Ishikawa (cell line): ENCODE data around the gene NOTCH1.

Source experiments
- CREB1 ChIP-seq: IDR thresholded peaks from 2 replicates; pipeline ENCODE4 v1.6.1; 2012; ENCODE audit warnings: low read depth
- EP300 ChIP-seq: IDR thresholded peaks from 2 replicates; pipeline ENCODE4 v1.6.1; 2012; ENCODE audit warnings: borderline replicate concordance
- RAD21 ChIP-seq: IDR thresholded peaks from 2 replicates; pipeline ENCODE4 v1.6.1; 2012; ENCODE audit warnings: low read depth
- REST ChIP-seq: IDR thresholded peaks from 2 replicates; pipeline ENCODE4 v1.6.1; 2012; ENCODE audit warnings: low read depth, mild to moderate bottlenecking
- TCF12 ChIP-seq: IDR thresholded peaks from 2 replicates; pipeline ENCODE4 v1.6.1; 2012; ENCODE audit warnings: low read depth

- TF ChIP-seq EP300 (no peak), CREB1 (no peak), RAD21 (no peak), REST (no peak), TCF12 (no peak)
Observed at GRCh38 chr9:136585531-136586120, 39.8 kb upstream of the NOTCH1 start.
